GM23338 (cell line): ENCODE measurements around the gene IYD. TPM values are rescaled to one million over a fixed set of nuclear protein-coding genes. Genes with fewer than 3 reads are reported as not detected.

Experiments
- ATAC-seq: fragments of 200-7000 bp; cut with Tn5 transposase; 3 replicates; pipeline ENCODE4 v1.9.1; 2020
- DNase-seq: peaks from one replicate; pipeline ENCODE4 v3.0.0-alpha.2; 2015; ENCODE audit warnings: low spot score
- H2AFZ ChIP-seq: fragments of 200-600 bp; sonication (generic); 2 replicates; pipeline ENCODE4 v1.8.0; 2016; ENCODE audit warnings: antibody characterized with exemption, mild to moderate bottlenecking, moderate library complexity
- H3F3A ChIP-seq: fragments of 200-600 bp; sonication (generic); replicated peaks from 2 replicates; pipeline ENCODE4 v1.8.0; 2017; ENCODE audit warnings: antibody characterized with exemption, mixed run types, low read depth
- H3K27ac ChIP-seq: fragments of 200-600 bp; sonication (generic); 2 replicates; pipeline ENCODE4 v1.6.1; 2016; ENCODE audit warnings: low read depth
- H3K27me3 ChIP-seq: fragments of 200-600 bp; sonication (generic); 2 replicates; pipeline ENCODE4 v1.8.0; 2016; ENCODE audit warnings: mild to moderate bottlenecking, mixed run types, moderate library complexity; ENCODE audit not compliant: insufficient read depth
- H3K36me3 ChIP-seq: fragments of 200-600 bp; sonication (generic); 2 replicates; pipeline ENCODE4 v1.8.0; 2016; ENCODE audit warnings: mild to moderate bottlenecking; ENCODE audit not compliant: insufficient read depth
- H3K4me1 ChIP-seq: fragments of 200-600 bp; sonication (generic); 2 replicates; pipeline ENCODE4 v1.8.0; 2016; ENCODE audit warnings: mild to moderate bottlenecking, moderate library complexity; ENCODE audit not compliant: insufficient read depth
- H3K4me2 ChIP-seq: fragments of 200-600 bp; sonication (generic); 2 replicates; pipeline ENCODE4 v1.7.1; 2017; ENCODE audit warnings: mixed run types
- H3K4me3 ChIP-seq: fragments of 200-600 bp; sonication (generic); 2 replicates; pipeline ENCODE4 v1.6.1; 2016; ENCODE audit warnings: mixed run types
- H3K79me2 ChIP-seq: fragments of 200-600 bp; sonication (generic); replicated peaks from 2 replicates; pipeline ENCODE4 v1.8.0; 2017; ENCODE audit warnings: mild to moderate bottlenecking; ENCODE audit not compliant: insufficient read depth
- H3K9me2 ChIP-seq: fragments of 200-600 bp; sonication (generic); 2 replicates; pipeline ENCODE4 v1.8.0; 2017; ENCODE audit not compliant: insufficient read depth
- H4K20me1 ChIP-seq: fragments of 200-600 bp; sonication (generic); replicated peaks from 2 replicates; pipeline ENCODE4 v1.8.0; 2017; ENCODE audit warnings: mild to moderate bottlenecking; ENCODE audit not compliant: insufficient read depth
- H3K27ac Mint-ChIP-seq: 2 replicates; pipeline ENCODE4 v1.8.0; 2020; ENCODE audit warnings: inconsistent platforms, mild to moderate bottlenecking, moderate library complexity, mixed read lengths
- H3K27me3 Mint-ChIP-seq: 3 replicates; pipeline ENCODE4 v1.8.0; 2022; ENCODE audit warnings: low read depth, mild to moderate bottlenecking, moderate library complexity, mixed read lengths, inconsistent platforms; ENCODE audit not compliant: insufficient read depth, poor library complexity
- H3K36me3 Mint-ChIP-seq: 3 replicates; pipeline ENCODE4 v1.8.0; 2021; ENCODE audit warnings: low read depth, mild to moderate bottlenecking, inconsistent platforms, moderate library complexity, mixed read lengths
- H3K4me1 Mint-ChIP-seq: 3 replicates; pipeline ENCODE4 v1.8.0; 2020; ENCODE audit warnings: mild to moderate bottlenecking, inconsistent platforms, mixed read lengths
- H3K4me3 Mint-ChIP-seq: 3 replicates; pipeline ENCODE4 v1.8.0; 2021; ENCODE audit warnings: moderate library complexity, mild to moderate bottlenecking, inconsistent platforms, mixed read lengths
- H3K9me3 Mint-ChIP-seq: 3 replicates; pipeline ENCODE4 v1.8.0; 2020; ENCODE audit warnings: moderate library complexity, mild to moderate bottlenecking, inconsistent platforms, mixed read lengths
- CREB1 ChIP-seq: fragments of 250-450 bp; sonication (Bioruptor Pico); IDR thresholded peaks from 2 replicates; pipeline ENCODE4 v1.5.0; 2020; ENCODE audit warnings: low read depth, mild to moderate bottlenecking, moderate library complexity
- CTCF ChIP-seq, 2 experiments: fragments of 200-600 bp in 1 of 2; sonication (generic) in 1 of 2; conservative IDR thresholded peaks; 2 replicates each; pipeline versions ENCODE4 v1.5.1 to v1.6.1; 2016 to 2017; ENCODE audit warnings: antibody characterized with exemption in 2 of 2, low read depth in 2 of 2, mild to moderate bottlenecking in 2 of 2, moderate library complexity in 1 of 2
- ETS1 ChIP-seq: IDR thresholded peaks from 2 replicates; pipeline ENCODE4 v1.6.1; 2016; ENCODE audit warnings: antibody characterized with exemption
- EZH2 ChIP-seq: fragments of 200-600 bp; sonication (generic); IDR thresholded peaks from one replicate; pipeline ENCODE4 v1.8.0; 2017; ENCODE audit warnings: antibody characterized with exemption, mild to moderate bottlenecking, low read depth; ENCODE audit not compliant: unreplicated experiment
- EZH2phosphoT487 ChIP-seq: fragments of 200-600 bp; sonication (generic); IDR thresholded peaks from one replicate; pipeline ENCODE4 v1.8.1; 2018; ENCODE audit warnings: antibody characterized with exemption; ENCODE audit not compliant: unreplicated experiment
- JUNB ChIP-seq: IDR thresholded peaks from one replicate; pipeline ENCODE4 v1.6.1; 2016; ENCODE audit warnings: antibody characterized with exemption; ENCODE audit not compliant: unreplicated experiment
- NANOG ChIP-seq: IDR thresholded peaks from 2 replicates; pipeline ENCODE4 v1.6.1; 2016; ENCODE audit warnings: antibody characterized with exemption, borderline replicate concordance
- POLR2AphosphoS5 ChIP-seq: IDR thresholded peaks from 2 replicates; pipeline ENCODE4 v1.6.1; 2016; ENCODE audit warnings: antibody characterized with exemption, low read depth
- REST ChIP-seq: IDR thresholded peaks from one replicate; pipeline ENCODE4 v1.6.1; 2018; ENCODE audit warnings: antibody characterized with exemption; ENCODE audit not compliant: unreplicated experiment
- STAT1 ChIP-seq: IDR thresholded peaks from one replicate; pipeline ENCODE4 v1.6.1; 2016; ENCODE audit warnings: antibody characterized with exemption; ENCODE audit not compliant: unreplicated experiment
- ZNF114 ChIP-seq: fragments of 250-450 bp; sonication (Bioruptor Pico); IDR thresholded peaks from 2 replicates; pipeline ENCODE4 v1.5.0; 2020; ENCODE audit warnings: mild to moderate bottlenecking, moderate library complexity
- ZNF331 ChIP-seq: fragments of 250-450 bp; sonication (Bioruptor Pico); IDR thresholded peaks from 2 replicates; pipeline ENCODE4 v1.5.0; 2020; ENCODE audit warnings: low read depth, mild to moderate bottlenecking, moderate library complexity
- polyA plus RNA-seq: library from polyadenylated mRNA; unstranded; fragments of >200 nt; fragmentation: Nextera tagmentation; extraction: Ambion mirVana; gene quantifications from 2 replicates; pipeline ENCODE4 v1.2.1, GENCODE V29; 2016
- total RNA-seq: library from RNA; depleted of rRNA; stranded (reverse); fragments of >200 nt; shearing (Covaris generic); gene quantifications from 2 replicates; pipeline ENCODE4 v1.2.3, GENCODE V29; 2014
- TF ChIP-seq, protein P1 (sequence below): fragments of 250-450 bp; sonication (Bioruptor Pico); IDR thresholded peaks from 2 replicates; pipeline ENCODE4 v1.5.0; 2020; ENCODE audit warnings: mild to moderate bottlenecking, moderate library complexity

The IYD gene
- total and polyA plus RNA-seq, 2 experiments from 2014 or later: not detected

- Histone ChIP-seq H3K4me3 (no peak overlapping the region), H3K27me3 (no peaks in the 10 kb centered on the region), H3K4me2 (no peak overlapping the region), H3K27ac (no peak overlapping the region), H4K20me1 (no peaks in the 10 kb centered on the region), H3K4me1 (no peaks in the 10 kb centered on the region), H3K79me2 (no peaks in the 10 kb centered on the region), H3K36me3 (no peaks in the 10 kb centered on the region), H3F3A (no peaks in the 10 kb centered on the region), H2AFZ (no peak overlapping the region), H3K9me2 (no peaks in the 10 kb centered on the region)
- no peaks in the 10 kb centered on the region for H3K36me3 Mint-ChIP-seq
- H3K9me3 Mint-ChIP-seq: peaks cover 3% of the 10 kb centered on the region; the same call in 1 of the 3 replicates
- H3K4me1 Mint-ChIP-seq: no peaks in the 10 kb centered on the region
- no peak overlapping the region for H3K27ac Mint-ChIP-seq
- ATAC-seq (no peak), DNase-seq (no peak)
- H3K4me3 Mint-ChIP-seq: no peak overlapping the region
- no peaks in the 10 kb centered on the region for H3K27me3 Mint-ChIP-seq
- TF ChIP-seq EZH2: no peak
- no peak for TF ChIP-seq JUNB
- TF ChIP-seq STAT1: no peak
- TF ChIP-seq ZNF331: no peak
- TF ChIP-seq POLR2AphosphoS5: no peak
- TF ChIP-seq CTCF (conservative IDR thresholded peaks at IDR 0.05; ENCODE audit: low read depth in 2 of 2): no peak
- no peak for TF ChIP-seq EZH2phosphoT487
- TF ChIP-seq REST: no peak
- no peak for TF ChIP-seq CREB1
- TF ChIP-seq ETS1: no peak
- TF ChIP-seq, protein P1, sequence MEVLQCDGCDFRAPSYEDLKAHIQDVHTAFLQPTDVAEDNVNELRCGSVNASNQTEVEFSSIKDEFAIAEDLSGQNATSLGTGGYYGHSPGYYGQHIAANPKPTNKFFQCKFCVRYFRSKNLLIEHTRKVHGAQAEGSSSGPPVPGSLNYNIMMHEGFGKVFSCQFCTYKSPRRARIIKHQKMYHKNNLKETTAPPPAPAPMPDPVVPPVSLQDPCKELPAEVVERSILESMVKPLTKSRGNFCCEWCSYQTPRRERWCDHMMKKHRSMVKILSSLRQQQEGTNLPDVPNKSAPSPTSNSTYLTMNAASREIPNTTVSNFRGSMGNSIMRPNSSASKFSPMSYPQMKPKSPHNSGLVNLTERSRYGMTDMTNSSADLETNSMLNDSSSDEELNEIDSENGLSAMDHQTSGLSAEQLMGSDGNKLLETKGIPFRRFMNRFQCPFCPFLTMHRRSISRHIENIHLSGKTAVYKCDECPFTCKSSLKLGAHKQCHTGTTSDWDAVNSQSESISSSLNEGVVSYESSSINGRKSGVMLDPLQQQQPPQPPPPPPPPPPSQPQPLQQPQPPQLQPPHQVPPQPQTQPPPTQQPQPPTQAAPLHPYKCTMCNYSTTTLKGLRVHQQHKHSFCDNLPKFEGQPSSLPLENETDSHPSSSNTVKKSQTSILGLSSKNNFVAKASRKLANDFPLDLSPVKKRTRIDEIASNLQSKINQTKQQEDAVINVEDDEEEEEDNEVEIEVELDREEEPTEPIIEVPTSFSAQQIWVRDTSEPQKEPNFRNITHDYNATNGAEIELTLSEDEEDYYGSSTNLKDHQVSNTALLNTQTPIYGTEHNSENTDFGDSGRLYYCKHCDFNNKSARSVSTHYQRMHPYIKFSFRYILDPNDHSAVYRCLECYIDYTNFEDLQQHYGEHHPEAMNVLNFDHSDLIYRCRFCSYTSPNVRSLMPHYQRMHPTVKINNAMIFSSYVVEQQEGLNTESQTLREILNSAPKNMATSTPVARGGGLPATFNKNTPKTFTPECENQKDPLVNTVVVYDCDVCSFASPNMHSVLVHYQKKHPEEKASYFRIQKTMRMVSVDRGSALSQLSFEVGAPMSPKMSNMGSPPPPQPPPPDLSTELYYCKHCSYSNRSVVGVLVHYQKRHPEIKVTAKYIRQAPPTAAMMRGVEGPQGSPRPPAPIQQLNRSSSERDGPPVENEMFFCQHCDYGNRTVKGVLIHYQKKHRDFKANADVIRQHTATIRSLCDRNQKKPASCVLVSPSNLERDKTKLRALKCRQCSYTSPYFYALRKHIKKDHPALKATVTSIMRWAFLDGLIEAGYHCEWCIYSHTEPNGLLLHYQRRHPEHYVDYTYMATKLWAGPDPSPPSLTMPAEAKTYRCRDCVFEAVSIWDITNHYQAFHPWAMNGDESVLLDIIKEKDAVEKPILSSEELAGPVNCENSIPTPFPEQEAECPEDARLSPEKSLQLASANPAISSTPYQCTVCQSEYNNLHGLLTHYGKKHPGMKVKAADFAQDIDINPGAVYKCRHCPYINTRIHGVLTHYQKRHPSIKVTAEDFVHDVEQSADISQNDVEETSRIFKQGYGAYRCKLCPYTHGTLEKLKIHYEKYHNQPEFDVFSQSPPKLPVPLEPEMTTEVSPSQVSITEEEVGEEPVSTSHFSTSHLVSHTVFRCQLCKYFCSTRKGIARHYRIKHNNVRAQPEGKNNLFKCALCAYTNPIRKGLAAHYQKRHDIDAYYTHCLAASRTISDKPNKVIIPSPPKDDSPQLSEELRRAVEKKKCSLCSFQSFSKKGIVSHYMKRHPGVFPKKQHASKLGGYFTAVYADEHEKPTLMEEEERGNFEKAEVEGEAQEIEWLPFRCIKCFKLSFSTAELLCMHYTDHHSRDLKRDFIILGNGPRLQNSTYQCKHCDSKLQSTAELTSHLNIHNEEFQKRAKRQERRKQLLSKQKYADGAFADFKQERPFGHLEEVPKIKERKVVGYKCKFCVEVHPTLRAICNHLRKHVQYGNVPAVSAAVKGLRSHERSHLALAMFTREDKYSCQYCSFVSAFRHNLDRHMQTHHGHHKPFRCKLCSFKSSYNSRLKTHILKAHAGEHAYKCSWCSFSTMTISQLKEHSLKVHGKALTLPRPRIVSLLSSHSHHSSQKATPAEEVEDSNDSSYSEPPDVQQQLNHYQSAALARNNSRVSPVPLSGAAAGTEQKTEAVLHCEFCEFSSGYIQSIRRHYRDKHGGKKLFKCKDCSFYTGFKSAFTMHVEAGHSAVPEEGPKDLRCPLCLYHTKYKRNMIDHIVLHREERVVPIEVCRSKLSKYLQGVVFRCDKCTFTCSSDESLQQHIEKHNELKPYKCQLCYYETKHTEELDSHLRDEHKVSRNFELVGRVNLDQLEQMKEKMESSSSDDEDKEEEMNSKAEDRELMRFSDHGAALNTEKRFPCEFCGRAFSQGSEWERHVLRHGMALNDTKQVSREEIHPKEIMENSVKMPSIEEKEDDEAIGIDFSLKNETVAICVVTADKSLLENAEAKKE: no peak
- no peak for TF ChIP-seq ZNF114 (CRISPR knock-in tag)
- no peak for TF ChIP-seq NANOG
Measured at GRCh38 chr6:150426198-150426597, 57.4 kb downstream of the IYD start.
